AG09309 (cell line): ENCODE results near the gene SHROOM2.
"Not testable (repeated sequence)": the region's sequence is repeated elsewhere in the genome, so short reads cannot be mapped to it uniquely, and the experiment has no call there.

ENCODE experiments used
- DNase-seq: peaks from one replicate; pipeline ENCODE4 v3.0.0-alpha.2; 2010; ENCODE audit warnings: low read depth
- H3K4me3 ChIP-seq: 2 replicates; pipeline ENCODE4 v1.5.1; 2011; ENCODE audit warnings: mild to moderate bottlenecking, low read depth, low read length, moderate library complexity; ENCODE audit not compliant: control insufficient read depth
- TF ChIP-seq, protein P1 (sequence below): IDR thresholded peaks from 2 replicates; pipeline ENCODE4 v1.5.1; 2011; ENCODE audit warnings: mild to moderate bottlenecking, low read depth, low read length, inconsistent platforms; ENCODE audit not compliant: insufficient read depth, control insufficient read depth; ENCODE audit errors: missing control alignments

SHROOM2 gene

DNA sequence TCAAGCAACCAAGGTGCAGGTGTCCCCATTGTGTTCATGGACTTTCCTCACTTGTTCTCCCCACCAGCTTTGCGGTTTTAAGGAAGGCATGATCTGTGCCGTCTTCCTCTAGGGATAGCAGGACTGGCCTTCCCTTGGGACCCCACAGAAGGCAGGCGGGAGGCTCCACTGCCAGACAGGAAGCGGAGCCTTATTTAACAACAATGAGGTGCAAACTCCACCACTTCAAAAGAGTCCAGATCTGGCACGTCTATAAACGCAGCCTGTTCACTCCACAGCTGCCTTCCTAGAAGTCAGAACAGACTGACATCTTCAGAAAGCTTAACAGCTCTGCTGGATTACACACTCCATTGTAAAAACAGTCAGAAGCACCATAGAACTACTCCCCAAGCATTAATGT, 18.9 kb upstream of the SHROOM2 start:
- no peak overlapping the region for H3K4me3 ChIP-seq
- TF ChIP-seq, protein P1, sequence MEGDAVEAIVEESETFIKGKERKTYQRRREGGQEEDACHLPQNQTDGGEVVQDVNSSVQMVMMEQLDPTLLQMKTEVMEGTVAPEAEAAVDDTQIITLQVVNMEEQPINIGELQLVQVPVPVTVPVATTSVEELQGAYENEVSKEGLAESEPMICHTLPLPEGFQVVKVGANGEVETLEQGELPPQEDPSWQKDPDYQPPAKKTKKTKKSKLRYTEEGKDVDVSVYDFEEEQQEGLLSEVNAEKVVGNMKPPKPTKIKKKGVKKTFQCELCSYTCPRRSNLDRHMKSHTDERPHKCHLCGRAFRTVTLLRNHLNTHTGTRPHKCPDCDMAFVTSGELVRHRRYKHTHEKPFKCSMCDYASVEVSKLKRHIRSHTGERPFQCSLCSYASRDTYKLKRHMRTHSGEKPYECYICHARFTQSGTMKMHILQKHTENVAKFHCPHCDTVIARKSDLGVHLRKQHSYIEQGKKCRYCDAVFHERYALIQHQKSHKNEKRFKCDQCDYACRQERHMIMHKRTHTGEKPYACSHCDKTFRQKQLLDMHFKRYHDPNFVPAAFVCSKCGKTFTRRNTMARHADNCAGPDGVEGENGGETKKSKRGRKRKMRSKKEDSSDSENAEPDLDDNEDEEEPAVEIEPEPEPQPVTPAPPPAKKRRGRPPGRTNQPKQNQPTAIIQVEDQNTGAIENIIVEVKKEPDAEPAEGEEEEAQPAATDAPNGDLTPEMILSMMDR: no peak
- no peak for DNase-seq

DNA sequence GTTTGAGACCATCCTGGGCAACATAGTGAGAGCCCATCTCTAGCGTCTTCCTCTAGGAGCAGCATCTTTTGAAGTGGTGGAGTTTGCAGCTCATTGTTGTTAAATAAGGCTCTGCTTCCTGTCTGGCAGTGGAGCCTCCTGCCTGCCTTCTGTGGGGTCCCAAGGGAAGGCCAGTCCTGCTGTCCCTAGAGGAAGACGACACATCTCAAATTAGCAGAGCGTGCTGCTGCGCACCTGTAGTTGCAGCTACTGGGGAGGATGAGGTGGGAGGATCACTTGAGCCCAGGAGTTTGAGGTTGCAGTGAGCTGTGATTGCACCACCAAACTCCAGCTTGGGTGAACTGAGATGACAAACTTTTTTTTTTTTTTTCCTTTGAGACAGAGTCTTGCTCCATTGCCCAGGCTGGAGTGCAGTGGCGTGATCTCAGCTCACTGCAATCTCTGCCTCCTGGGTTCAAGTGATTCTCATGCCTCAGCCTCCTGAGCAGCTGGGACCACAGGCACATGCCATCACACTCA, 17.8 kb upstream of the SHROOM2 start:
- not testable (repeated sequence) for H3K4me3 ChIP-seq, DNase-seq

DNA sequence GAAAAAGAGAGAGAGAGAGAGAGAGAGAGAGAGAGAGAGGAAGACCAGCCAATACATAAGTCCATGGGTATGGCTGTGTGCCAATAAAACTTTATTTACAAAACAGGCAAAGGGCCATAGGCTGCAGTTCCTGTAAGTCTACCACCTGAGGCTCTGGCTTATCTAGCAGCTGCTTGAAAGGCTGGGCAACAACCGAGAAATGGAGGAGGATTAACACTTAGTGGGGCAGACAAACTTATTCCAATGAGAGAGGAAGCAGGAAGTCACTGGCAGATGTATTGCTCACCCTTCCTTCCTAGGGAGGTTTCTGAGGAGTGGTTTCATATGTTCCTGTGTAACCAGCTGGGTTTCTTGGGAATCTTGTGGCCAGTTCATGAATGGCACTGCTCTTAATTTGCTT, 15.9 kb upstream of the SHROOM2 start:
- DNase-seq: no peak
- H3K4me3 ChIP-seq: no peak overlapping the region
- TF ChIP-seq, protein P1: no peak

DNA sequence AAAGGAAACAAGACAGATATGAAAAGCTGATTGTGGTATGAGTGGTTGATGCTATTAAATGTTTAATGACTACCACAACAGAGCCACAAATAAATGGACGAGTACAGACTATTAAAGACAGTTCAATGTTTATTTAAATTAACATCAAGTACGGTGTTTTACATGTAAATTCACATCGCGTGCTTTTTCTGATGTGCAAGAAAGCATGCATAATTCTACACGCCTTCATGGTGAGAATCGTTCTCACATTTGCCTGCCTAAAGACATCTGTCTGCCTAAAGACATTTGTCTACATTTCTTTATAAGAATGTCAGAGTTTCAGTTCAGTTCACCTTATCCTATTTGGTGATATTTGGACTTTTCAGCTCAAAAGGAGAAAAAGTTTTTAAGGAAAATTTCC, 13.3 kb upstream of the SHROOM2 start:
- TF ChIP-seq, protein P1: no peak
- DNase-seq: no peak
- H3K4me3 ChIP-seq: no peak overlapping the region

DNA sequence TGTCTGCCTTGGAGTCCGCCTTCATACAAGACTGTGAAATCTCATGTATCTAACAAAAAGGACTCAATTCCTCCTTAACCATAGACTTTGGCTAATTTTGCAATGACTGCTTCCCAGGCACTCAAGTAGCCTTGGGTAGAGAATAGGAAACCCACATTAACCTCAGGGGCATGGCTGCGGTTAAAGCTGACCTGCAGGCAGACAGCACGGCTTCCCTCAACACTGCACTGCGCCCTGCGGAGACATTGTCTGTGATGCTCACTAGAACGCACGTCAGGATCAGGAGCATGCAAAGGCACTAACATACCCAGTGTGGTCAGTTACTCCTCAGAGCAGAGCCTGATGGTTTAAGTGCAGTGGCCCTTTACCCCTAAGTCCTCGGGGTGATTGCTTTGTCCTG, 10.3 kb upstream of the SHROOM2 start:
- DNase-seq: no peak
- TF ChIP-seq, protein P1: no peak
- no peak overlapping the region for H3K4me3 ChIP-seq

DNA sequence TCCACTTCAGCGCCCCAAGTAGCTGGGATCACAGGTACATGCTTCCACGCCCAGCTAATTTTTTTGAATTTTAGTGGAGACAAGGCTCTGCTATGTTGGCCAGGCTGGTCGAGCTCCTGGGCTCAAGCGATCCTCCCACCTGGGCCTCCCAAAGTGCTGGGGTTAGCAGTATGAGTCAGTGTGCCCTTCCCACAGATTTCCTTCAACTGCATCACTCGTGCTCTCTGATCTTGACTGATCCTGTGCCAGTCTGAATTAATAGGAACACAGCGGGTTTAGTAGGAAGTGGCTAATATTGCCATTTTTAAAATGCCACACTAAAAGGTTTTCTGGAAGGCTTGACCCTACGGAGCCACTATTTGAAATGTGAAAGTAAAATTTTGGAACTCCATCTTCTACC, 4.3 kb upstream of the SHROOM2 start:
- TF ChIP-seq, protein P1: no peak
- no peak for DNase-seq
- H3K4me3 ChIP-seq: no peak overlapping the region

DNA sequence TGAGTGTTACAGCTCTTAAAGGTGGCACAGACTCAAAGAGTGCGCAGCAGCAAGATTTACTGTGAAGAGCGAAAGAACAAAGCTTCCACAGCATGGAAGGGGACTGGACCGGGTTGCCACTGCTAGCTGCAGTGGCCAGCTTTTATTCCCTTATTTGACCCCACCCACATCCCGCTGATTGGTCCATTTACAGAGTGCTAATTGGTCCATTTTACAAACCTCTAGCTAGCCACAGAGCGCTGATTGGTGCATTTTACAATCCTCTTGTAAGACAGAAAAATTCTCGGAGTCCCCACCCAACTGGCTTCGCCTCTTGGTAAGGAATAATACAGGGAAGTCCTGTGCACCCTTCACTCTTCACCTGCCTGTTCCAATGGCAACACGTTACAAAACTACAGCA, 1.9 kb upstream of the SHROOM2 start:
- DNase-seq: no peak
- no peak overlapping the region for H3K4me3 ChIP-seq
- TF ChIP-seq, protein P1: no peak
